B cell (primary cell): Measurements from ENCODE around the gene TMBIM6. TPM values are rescaled to one million over a fixed set of nuclear protein-coding genes. Genes with fewer than 3 reads are reported as not detected.

Experiments used
- ATAC-seq: fragments of 200-7000 bp; cut with Tn5 transposase; one replicate; pipeline ENCODE4 v1.10.0; 2021; ENCODE audit warnings: low read depth, mild to moderate bottlenecking, moderate number of reproducible peaks, moderate library complexity
- CTCF ChIA-PET: fragments of 350-600 bp; sonication (Branson Sonifier 250); formaldehyde crosslinking; loops from one replicate; lab custom pipeline; 2021; ENCODE audit warnings: antibody characterized with exemption, inconsistent platforms; lab: Charles Lee
- POLR2A ChIA-PET: fragments of 350-600 bp; sonication (Branson Sonifier 250); formaldehyde crosslinking; loops from one replicate; lab custom pipeline; 2021; ENCODE audit warnings: antibody characterized with exemption; lab: Charles Lee
- DNase-seq: peaks from one replicate; pipeline ENCODE4 v3.0.0; 2013
- H2AFZ ChIP-seq: 2 replicates; pipeline ENCODE4 v1.6.1; 2012; ENCODE audit warnings: mild to moderate bottlenecking, low read depth, low read length; ENCODE audit not compliant: insufficient read depth, poor library complexity, severe bottlenecking
- H3K27ac ChIP-seq, 2 donors: 1 replicate in 1 of 2; 2 replicates in 1 of 2; pipeline ENCODE4 v1.5.1; 2012 to 2013; ENCODE audit warnings: low read length in 2 of 2, mild to moderate bottlenecking in 2 of 2, moderate library complexity in 1 of 2
- H3K27me3 ChIP-seq, 4 experiments: fragments of 200-600 bp in 1 of 4; sonication (generic) in 1 of 4; replicated peaks in 1 of 4; 1 replicate in 2 of 4; 2 replicates in 2 of 4; pipeline versions ENCODE4 v1.6.1 to v1.7.0; 2013 to 2016; ENCODE audit warnings: low read length in 3 of 4, mild to moderate bottlenecking in 2 of 4, mixed read lengths in 1 of 4, moderate library complexity in 1 of 4; ENCODE audit not compliant: insufficient read depth in 4 of 4, control insufficient read depth in 3 of 4; ENCODE audit errors: control extremely low read depth in 1 of 4
- H3K36me3 ChIP-seq, 2 experiments: replicated peaks in 1 of 2; 1 replicate in 1 of 2; 2 replicates in 1 of 2; pipeline versions ENCODE4 v1.6.1 to v1.7.1; 2013; ENCODE audit warnings: low read length in 1 of 2; ENCODE audit not compliant: insufficient read depth in 2 of 2, control insufficient read depth in 1 of 2; ENCODE audit errors: control extremely low read depth in 1 of 2, extremely low read depth in 1 of 2
- H3K4me1 ChIP-seq, 2 donors: fragments of 200-600 bp in 1 of 2; sonication (generic) in 1 of 2; 1 replicate in 1 of 2; 2 replicates in 1 of 2; pipeline versions ENCODE4 v1.5.1 to v1.6.1; 2013 to 2017; ENCODE audit warnings: low read length in 2 of 2; ENCODE audit not compliant: control insufficient read depth in 2 of 2, insufficient read depth in 2 of 2
- H3K4me2 ChIP-seq: replicated peaks from 2 replicates; pipeline ENCODE3; 2012; ENCODE audit warnings: mild to moderate bottlenecking, low read depth, low read length; ENCODE audit not compliant: poor library complexity, severe bottlenecking
- H3K4me3 ChIP-seq, 5 experiments: fragments of 200-600 bp in 1 of 5; sonication (generic) in 1 of 5; 1 replicate in 3 of 5; 2 replicates in 2 of 5; pipeline versions ENCODE4 v1.5.1 to v1.7.0; 2011 to 2016; ENCODE audit warnings: low read length in 4 of 5, mild to moderate bottlenecking in 4 of 5, low read depth in 2 of 5, control low read depth in 1 of 5, moderate library complexity in 1 of 5; ENCODE audit not compliant: insufficient read depth in 1 of 5; ENCODE audit errors: control extremely low read depth in 1 of 5, extremely low read depth in 1 of 5
- H3K79me2 ChIP-seq: fragments of 200-600 bp; sonication (generic); one replicate; pipeline ENCODE4 v1.6.0; 2016; ENCODE audit warnings: low read length; ENCODE audit not compliant: control insufficient read depth, insufficient read depth
- H3K9ac ChIP-seq: fragments of 200-600 bp; sonication (generic); 2 replicates; pipeline ENCODE4 v1.6.1; 2017; ENCODE audit warnings: mild to moderate bottlenecking, low read length, moderate library complexity
- H3K9me3 ChIP-seq, 3 donors: one replicate each; pipeline versions ENCODE4 v1.6.1 to v1.7.1; 2013; ENCODE audit warnings: low read length in 2 of 3; ENCODE audit not compliant: control insufficient read depth in 2 of 3, insufficient read depth in 1 of 3; ENCODE audit errors: control extremely low read depth in 1 of 3
- H4K20me1 ChIP-seq: 2 replicates; pipeline ENCODE4 v1.6.0; 2012; ENCODE audit warnings: mild to moderate bottlenecking, low read length; ENCODE audit not compliant: insufficient read depth, control insufficient read depth, poor library complexity, severe bottlenecking
- H3K27ac Mint-ChIP-seq: one replicate; pipeline ENCODE4 v1.8.0; 2021; ENCODE audit warnings: mixed read lengths
- H3K27me3 Mint-ChIP-seq: one replicate; pipeline ENCODE4 v1.8.0; 2021; ENCODE audit warnings: mixed read lengths
- H3K4me1 Mint-ChIP-seq: one replicate; pipeline ENCODE4 v1.8.0; 2021; ENCODE audit warnings: mixed read lengths
- H3K4me3 Mint-ChIP-seq: one replicate; pipeline ENCODE4 v1.8.0; 2021; ENCODE audit warnings: mixed read lengths
- H3K9me3 Mint-ChIP-seq: one replicate; pipeline ENCODE4 v1.8.0; 2022; ENCODE audit warnings: mixed read lengths; ENCODE audit not compliant: insufficient read depth
- EZH2 ChIP-seq: IDR thresholded peaks from 2 replicates; pipeline ENCODE4 v1.6.1; 2012; ENCODE audit warnings: borderline replicate concordance, low read depth, mild to moderate bottlenecking, moderate library complexity, low read length; ENCODE audit not compliant: insufficient read depth, poor library complexity, severe bottlenecking
- WGBS: methylation state at CpG from one replicate; pipeline ENCODE4 v1.1.5; 2013; ENCODE audit warnings: missing lambda C conversion rate; ENCODE audit not compliant: insufficient coverage; 5-methylcytosine and 5-hydroxymethylcytosine counted together
- intact Hi-C: fragments of 100-400 bp; cut with micrococcal nuclease; formaldehyde crosslinking; loops from one replicate; pipeline ENCODE4 v1.10.0; 2022
- polyA plus RNA-seq: library from polyadenylated mRNA; depleted of rRNA; stranded (reverse); fragments of >200 nt; gene quantifications from 2 replicates; pipeline ENCODE4 v1.2.3, GENCODE V29; 2012
- total RNA-seq, 2 donors: library from RNA; stranded (reverse); fragments of 120-200 nt in 1 of 2; gene quantifications; 1 replicate in 1 of 2; 2 replicates in 1 of 2; pipeline versions ENCODE4 v1.2.3 to v1.2.4, GENCODE V29; 2013 to 2022
- TF ChIP-seq, protein P1 (sequence below): fragments of 200-600 bp; IDR thresholded peaks from one replicate; pipeline ENCODE4 v1.8.0; 2022; ENCODE audit warnings: antibody characterized with exemption, mild to moderate bottlenecking

TMBIM6 gene
- total and polyA plus RNA-seq, 2 donors (not counting 1 experiment from before 2014, with no cell fraction given), result 178 to 336 TPM

DNA sequence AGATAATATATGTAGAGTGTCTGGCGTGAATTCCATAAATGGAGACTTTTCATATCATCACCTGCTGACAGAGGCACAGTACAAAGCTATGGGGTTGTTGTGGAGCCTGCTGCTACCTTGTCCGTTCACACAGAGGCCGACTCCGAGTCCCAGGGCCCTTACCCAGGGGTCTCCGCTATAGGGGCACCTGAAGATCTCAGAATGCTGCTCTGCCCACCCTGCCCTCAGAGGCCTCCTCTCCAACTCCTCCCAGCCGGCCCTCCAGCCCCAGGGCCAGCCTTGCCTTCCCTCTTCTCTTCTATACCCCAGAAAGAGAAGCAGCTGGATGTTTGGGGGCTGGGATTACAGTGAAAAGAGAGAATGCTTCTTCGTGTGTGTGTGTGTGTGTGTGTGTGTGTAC lies 65.5 kb downstream of the TMBIM6 start:
- Histone ChIP-seq H3K4me1 (peaks cover 4 to 5% of the 10 kb centered on the region in 2 donors), H2AFZ (no peak overlapping the region), H3K9me3 (no peaks in the 10 kb centered on the region), H4K20me1 (peaks cover 5% of the 10 kb centered on the region), H3K4me2 (no peak overlapping the region), H3K36me3 (peaks cover 0 to 13% of the 10 kb centered on the region in 2 experiments), H3K79me2 (peaks cover 10% of the 10 kb centered on the region), H3K9ac (no peak overlapping the region), H3K27ac (no peak overlapping the region), H3K4me3 (no peak overlapping the region), H3K27me3 (no peaks in the 10 kb centered on the region)
- no peaks in the 10 kb centered on the region for H3K27me3 Mint-ChIP-seq
- DNase-seq (no peak), ATAC-seq (no peak)
- no peak overlapping the region for H3K4me3 Mint-ChIP-seq
- intact Hi-C loops, result no loop called here
- H3K9me3 Mint-ChIP-seq, result no peaks in the 10 kb centered on the region
- 89% methylated on average over 4 of the region's 7 CpGs for WGBS
- peaks cover 8% of the 10 kb centered on the region for H3K4me1 Mint-ChIP-seq
- POLR2A ChIA-PET, result no interaction called here
- H3K27ac Mint-ChIP-seq, result no peak overlapping the region
- TF ChIP-seq, protein P1, sequence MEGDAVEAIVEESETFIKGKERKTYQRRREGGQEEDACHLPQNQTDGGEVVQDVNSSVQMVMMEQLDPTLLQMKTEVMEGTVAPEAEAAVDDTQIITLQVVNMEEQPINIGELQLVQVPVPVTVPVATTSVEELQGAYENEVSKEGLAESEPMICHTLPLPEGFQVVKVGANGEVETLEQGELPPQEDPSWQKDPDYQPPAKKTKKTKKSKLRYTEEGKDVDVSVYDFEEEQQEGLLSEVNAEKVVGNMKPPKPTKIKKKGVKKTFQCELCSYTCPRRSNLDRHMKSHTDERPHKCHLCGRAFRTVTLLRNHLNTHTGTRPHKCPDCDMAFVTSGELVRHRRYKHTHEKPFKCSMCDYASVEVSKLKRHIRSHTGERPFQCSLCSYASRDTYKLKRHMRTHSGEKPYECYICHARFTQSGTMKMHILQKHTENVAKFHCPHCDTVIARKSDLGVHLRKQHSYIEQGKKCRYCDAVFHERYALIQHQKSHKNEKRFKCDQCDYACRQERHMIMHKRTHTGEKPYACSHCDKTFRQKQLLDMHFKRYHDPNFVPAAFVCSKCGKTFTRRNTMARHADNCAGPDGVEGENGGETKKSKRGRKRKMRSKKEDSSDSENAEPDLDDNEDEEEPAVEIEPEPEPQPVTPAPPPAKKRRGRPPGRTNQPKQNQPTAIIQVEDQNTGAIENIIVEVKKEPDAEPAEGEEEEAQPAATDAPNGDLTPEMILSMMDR, result no peak
- no peak for TF ChIP-seq EZH2
- CTCF ChIA-PET, result no interaction called here

DNA sequence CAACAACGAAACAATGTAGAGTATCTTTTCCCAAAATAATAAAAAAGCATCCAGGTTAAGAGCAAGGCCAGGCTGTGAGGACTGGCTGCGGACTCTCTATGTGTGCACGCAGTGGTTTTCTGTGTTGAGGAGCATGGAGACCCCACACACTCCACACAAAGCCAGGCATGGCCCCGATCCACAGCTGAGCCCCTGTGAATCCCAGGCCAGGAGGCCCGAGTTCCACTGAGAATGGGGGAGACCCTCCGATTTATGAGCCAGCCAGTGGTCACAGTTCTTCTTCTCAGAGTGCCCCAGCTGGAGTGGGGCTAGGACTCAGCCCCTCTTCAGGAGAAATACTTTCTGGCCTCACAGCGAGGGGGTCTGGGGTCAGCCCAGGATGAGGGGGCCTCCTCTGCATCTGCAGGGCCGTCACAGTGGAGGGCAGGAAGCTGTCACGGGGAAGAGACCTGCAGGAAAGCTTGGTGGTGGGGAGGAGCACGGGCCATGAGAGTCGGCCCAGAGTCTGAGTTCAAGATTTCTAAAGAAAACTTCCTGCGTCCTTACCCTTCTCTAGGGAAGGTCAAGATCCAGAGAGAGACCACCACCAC lies 66.7 kb downstream of the TMBIM6 start:
- Mint-ChIP-seq H3K4me1 (peaks cover 18% of the 10 kb centered on the region), H3K4me3 (no peak overlapping the region), H3K27me3 (no peaks in the 10 kb centered on the region), H3K27ac (no peak overlapping the region), H3K9me3 (no peaks in the 10 kb centered on the region)
- no peaks in the 10 kb centered on the region for H3K27me3 ChIP-seq
- H3K4me2 ChIP-seq, result no peak overlapping the region
- peaks cover 13 to 16% of the 10 kb centered on the region in 2 donors for H3K4me1 ChIP-seq
- intact Hi-C loops, result no loop called here
- no peak overlapping the region for H3K4me3 ChIP-seq
- CTCF ChIA-PET, result no interaction called here
- H3K36me3 ChIP-seq, result peaks cover 0 to 7% of the 10 kb centered on the region in 2 experiments
- H2AFZ ChIP-seq, result no peak overlapping the region
- POLR2A ChIA-PET, result no interaction called here
- peaks cover 10% of the 10 kb centered on the region for H3K79me2 ChIP-seq
- 92% methylated on average over 9 of the region's 12 CpGs for WGBS
- peaks cover 5% of the 10 kb centered on the region for H4K20me1 ChIP-seq
- H3K9me3 ChIP-seq, result no peaks in the 10 kb centered on the region
- H3K27ac ChIP-seq, result no peak overlapping the region
- DNase-seq (no peak), ATAC-seq (no peak)
- no peak for TF ChIP-seq EZH2
- TF ChIP-seq, protein P1, result no peak
- no peak overlapping the region for H3K9ac ChIP-seq
